ENCODE results near the gene CD27. TPM values are rescaled to one million over a fixed set of nuclear protein-coding genes. Genes with fewer than 3 reads are reported as not detected.

CD27 gene
- total RNA-seq, 1 experiment from 2014 or later = not detected

DNA sequence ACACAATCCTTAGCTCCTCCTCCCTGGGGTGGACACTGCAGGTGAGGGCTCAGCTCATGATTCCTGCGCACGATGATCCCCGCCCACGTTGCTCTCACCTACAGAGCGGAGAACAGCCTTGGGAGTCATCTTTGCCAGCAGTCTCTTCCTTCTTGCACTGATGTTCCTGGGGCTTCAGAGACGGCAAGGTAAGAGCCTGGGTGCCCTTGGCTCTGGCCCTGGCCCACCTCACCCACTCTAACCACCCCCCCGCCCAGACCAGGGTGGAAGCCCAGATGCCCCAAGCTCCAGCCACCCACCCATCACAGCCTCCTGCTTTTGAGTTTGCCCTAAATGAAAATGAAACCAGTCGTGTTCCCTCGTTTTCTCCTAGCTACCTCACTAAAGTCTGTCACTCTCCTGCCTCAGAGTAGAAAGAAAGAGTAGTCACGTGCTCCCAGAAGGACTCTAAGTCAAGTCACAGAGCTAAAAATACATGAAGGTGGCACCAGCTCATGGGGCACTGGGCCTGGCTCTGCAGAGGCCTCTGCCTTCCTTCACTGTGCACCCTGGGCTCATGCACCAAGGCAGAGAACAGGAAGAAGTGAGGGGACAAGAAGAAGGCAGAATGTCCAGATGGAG, 16.1 kb downstream of the CD27 start:
- intact Hi-C loops (cut with micrococcal nuclease) = loop anchor here (10.0 kb wide), 1 partner anchor 396 kb away; no protein-coding TSS in a partner anchor
- no peaks in the 10 kb centered on the region for H3K4me1 Mint-ChIP-seq (ENCODE audit: insufficient read depth, unreplicated experiment)
- ChIA-PET CTCF (interaction anchor here (0.6 to 1.4 kb wide), 6 partner anchors 36 to 397 kb away, joined by 3 to 4 read pairs (median 3); no protein-coding TSS in a partner anchor), POLR2A (interaction anchor here (1.0 to 3.8 kb wide), 2 partner anchors 9 to 74 kb away, joined by 4 to 26 read pairs; partner anchors contain the start of genes GAPDH and TAPBPL)
- no peak for DNase-seq (ENCODE audit: unreplicated experiment)
- no TSS peak for BruUV-seq (replicated peaks)
- no peaks in the 10 kb centered on the region for H3K27me3 Mint-ChIP-seq (ENCODE audit: insufficient read depth, unreplicated experiment)
- TF ChIP-seq, protein P1, sequence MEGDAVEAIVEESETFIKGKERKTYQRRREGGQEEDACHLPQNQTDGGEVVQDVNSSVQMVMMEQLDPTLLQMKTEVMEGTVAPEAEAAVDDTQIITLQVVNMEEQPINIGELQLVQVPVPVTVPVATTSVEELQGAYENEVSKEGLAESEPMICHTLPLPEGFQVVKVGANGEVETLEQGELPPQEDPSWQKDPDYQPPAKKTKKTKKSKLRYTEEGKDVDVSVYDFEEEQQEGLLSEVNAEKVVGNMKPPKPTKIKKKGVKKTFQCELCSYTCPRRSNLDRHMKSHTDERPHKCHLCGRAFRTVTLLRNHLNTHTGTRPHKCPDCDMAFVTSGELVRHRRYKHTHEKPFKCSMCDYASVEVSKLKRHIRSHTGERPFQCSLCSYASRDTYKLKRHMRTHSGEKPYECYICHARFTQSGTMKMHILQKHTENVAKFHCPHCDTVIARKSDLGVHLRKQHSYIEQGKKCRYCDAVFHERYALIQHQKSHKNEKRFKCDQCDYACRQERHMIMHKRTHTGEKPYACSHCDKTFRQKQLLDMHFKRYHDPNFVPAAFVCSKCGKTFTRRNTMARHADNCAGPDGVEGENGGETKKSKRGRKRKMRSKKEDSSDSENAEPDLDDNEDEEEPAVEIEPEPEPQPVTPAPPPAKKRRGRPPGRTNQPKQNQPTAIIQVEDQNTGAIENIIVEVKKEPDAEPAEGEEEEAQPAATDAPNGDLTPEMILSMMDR (IDR thresholded peaks at IDR 0.05; ENCODE audit: unreplicated experiment) = no peak
- H3K36me3 Mint-ChIP-seq (ENCODE audit: insufficient read depth, unreplicated experiment) = peaks cover 50% of the 10 kb centered on the region
- no peak overlapping the region for H3K27ac Mint-ChIP-seq (ENCODE audit: low read depth, unreplicated experiment)
- no peaks in the 10 kb centered on the region for H3K9me3 Mint-ChIP-seq (ENCODE audit: unreplicated experiment)
- H3K4me3 Mint-ChIP-seq (ENCODE audit: unreplicated experiment) = no peak overlapping the region

- no peaks in the 10 kb centered on the region for H3K4me1 Mint-ChIP-seq (ENCODE audit: insufficient read depth, unreplicated experiment)
- H3K27ac Mint-ChIP-seq (ENCODE audit: low read depth, unreplicated experiment) = no peak overlapping the region
- no peaks in the 10 kb centered on the region for H3K27me3 Mint-ChIP-seq (ENCODE audit: insufficient read depth, unreplicated experiment)
- no peak for DNase-seq (ENCODE audit: unreplicated experiment)
- TF ChIP-seq, protein P1 (IDR thresholded peaks at IDR 0.05; ENCODE audit: unreplicated experiment) = no peak
- H3K4me3 Mint-ChIP-seq (ENCODE audit: unreplicated experiment) = no peak overlapping the region
- no TSS peak for BruUV-seq (replicated peaks)
- intact Hi-C loops (cut with micrococcal nuclease) = loop anchor here (10.0 kb wide), 1 partner anchor 397 kb away; no protein-coding TSS in a partner anchor
- H3K36me3 Mint-ChIP-seq (ENCODE audit: insufficient read depth, unreplicated experiment) = peaks cover 47% of the 10 kb centered on the region
- ChIA-PET CTCF (interaction anchor here (0.6 to 1.4 kb wide), 5 partner anchors 37 to 91 kb away, joined by 3 to 5 read pairs (median 4); no protein-coding TSS in a partner anchor), POLR2A (interaction anchor here (0.6 to 3.8 kb wide), 3 partner anchors 9 to 246 kb away, joined by 4 to 26 read pairs (median 4); partner anchors contain the start of genes GAPDH and TAPBPL)
- no peaks in the 10 kb centered on the region for H3K9me3 Mint-ChIP-seq (ENCODE audit: unreplicated experiment)
These were observed 16.9 kb downstream of the CD27 start for GRCh38 chr12:6461401-6462233.

- peaks cover 40% of the 10 kb centered on the region for H3K36me3 Mint-ChIP-seq (ENCODE audit: insufficient read depth, unreplicated experiment)
- intact Hi-C loops (cut with micrococcal nuclease) = loop anchor here (10.0 kb wide), 1 partner anchor 398 kb away; no protein-coding TSS in a partner anchor
- no peak for DNase-seq (ENCODE audit: unreplicated experiment)
- H3K4me1 Mint-ChIP-seq (ENCODE audit: insufficient read depth, unreplicated experiment) = no peaks in the 10 kb centered on the region
- BruUV-seq (replicated peaks) = no TSS peak
- ChIA-PET CTCF (interaction anchor here (1.3 to 1.4 kb wide), 2 partner anchors 39 to 178 kb away, joined by 3 to 5 read pairs; no protein-coding TSS in a partner anchor), POLR2A (interaction anchor here (0.6 to 3.8 kb wide), 5 partner anchors 10 to 478 kb away, joined by 4 to 26 read pairs (median 4); partner anchors contain the start of gene TAPBPL)
- TF ChIP-seq, protein P1 (IDR thresholded peaks at IDR 0.05; ENCODE audit: unreplicated experiment) = no peak
- no peak overlapping the region for H3K27ac Mint-ChIP-seq (ENCODE audit: low read depth, unreplicated experiment)
- no peaks in the 10 kb centered on the region for H3K27me3 Mint-ChIP-seq (ENCODE audit: insufficient read depth, unreplicated experiment)
- no peak overlapping the region for H3K4me3 Mint-ChIP-seq (ENCODE audit: unreplicated experiment)
- no peaks in the 10 kb centered on the region for H3K9me3 Mint-ChIP-seq (ENCODE audit: unreplicated experiment)
These were observed 17.7 kb downstream of the CD27 start for GRCh38 chr12:6462234-6462995.

Measured in MCF 10A (cell line).